Activated CD4-positive, alpha-beta memory T cell treated with anti-CD3 and anti-CD28 coated beads for 36 hours (primary cell): ENCODE measurements around the gene ANKRD28. TPM values are rescaled to one million over a fixed set of nuclear protein-coding genes. Genes with fewer than 3 reads are reported as not detected.
"Not testable (repeated sequence)": the region's sequence is repeated elsewhere in the genome, so short reads cannot be mapped to it uniquely, and the experiment has no call there.

ENCODE experiments used
- CTCF ChIA-PET: fragments of 350-600 bp; sonication (Branson Sonifier 250); formaldehyde crosslinking; loops from one replicate; lab custom pipeline; 2021; ENCODE audit warnings: antibody characterized with exemption, inconsistent platforms; lab: Charles Lee
- POLR2A ChIA-PET: fragments of 350-600 bp; sonication (Branson Sonifier 250); formaldehyde crosslinking; loops from one replicate; lab custom pipeline; 2021; ENCODE audit warnings: antibody characterized with exemption; lab: Charles Lee
- DNase-seq: peaks from one replicate; pipeline ENCODE4 v3.0.0-alpha.2; 2020
- H3K27ac Mint-ChIP-seq: one replicate; pipeline ENCODE4 v1.8.0; 2021; ENCODE audit warnings: mixed read lengths
- H3K27me3 Mint-ChIP-seq: one replicate; pipeline ENCODE4 v1.8.0; 2021; ENCODE audit warnings: mixed read lengths
- H3K36me3 Mint-ChIP-seq: one replicate; pipeline ENCODE4 v1.8.0; 2021; ENCODE audit warnings: mixed read lengths
- H3K4me1 Mint-ChIP-seq: one replicate; pipeline ENCODE4 v1.8.0; 2021; ENCODE audit warnings: low read depth, mixed read lengths
- H3K4me3 Mint-ChIP-seq: one replicate; pipeline ENCODE4 v1.8.0; 2021; ENCODE audit warnings: mild to moderate bottlenecking, mixed read lengths
- H3K9me3 Mint-ChIP-seq: one replicate; pipeline ENCODE4 v1.8.0; 2021; ENCODE audit warnings: mixed read lengths
- intact Hi-C: fragments of 100-400 bp; cut with micrococcal nuclease; formaldehyde crosslinking; loops from one replicate; pipeline ENCODE4 v1.15.1; 2023
- total RNA-seq, 2 experiments: library from RNA; stranded (reverse); gene quantifications; one replicate each; pipeline ENCODE4 v1.2.3, GENCODE V29; 2021

ANKRD28 gene
- total RNA-seq, result 10 to 100 TPM; 31.4 to 34.8 TPM

GRCh38 chr3:15797642-15798303 lies at the start of gene ANKRD28:
ANKRD28 (minus strand) TSS chr3:15797979; CDS start chr3:15796521, 1,458 bp downstream.
- H3K4me3 Mint-ChIP-seq, result peak within 1 kb of the TSS; percentile 62
- H3K27ac Mint-ChIP-seq, result peak within 1 kb of the TSS; percentile 91
- intact Hi-C loops, result loop anchor here (1.0 kb wide), 4 partner anchors 22 to 167 kb away; no protein-coding TSS in a partner anchor
- H3K4me1 Mint-ChIP-seq, result peaks cover 76% of the 10 kb centered on the region
- no peaks in the 10 kb centered on the region for H3K27me3 Mint-ChIP-seq
- CTCF ChIA-PET, result interaction anchor here (1.0 to 1.9 kb wide), 3 partner anchors 8 to 29 kb away, joined by 3 to 8 read pairs (median 6); no protein-coding TSS in a partner anchor
- no peak for DNase-seq
- POLR2A ChIA-PET, result interaction anchor here (1.0 to 1.7 kb wide), 6 partner anchors 8 to 161 kb away, joined by 3 to 8 read pairs (median 4); no protein-coding TSS in a partner anchor
- H3K36me3 Mint-ChIP-seq, result no peaks in the 10 kb centered on the region
- no peaks in the 10 kb centered on the region for H3K9me3 Mint-ChIP-seq

- POLR2A ChIA-PET, result no interaction called here
- no peak for DNase-seq
Measured at GRCh38 chr3:15847239-15847638, 49.5 kb upstream of the ANKRD28 start.

DNA sequence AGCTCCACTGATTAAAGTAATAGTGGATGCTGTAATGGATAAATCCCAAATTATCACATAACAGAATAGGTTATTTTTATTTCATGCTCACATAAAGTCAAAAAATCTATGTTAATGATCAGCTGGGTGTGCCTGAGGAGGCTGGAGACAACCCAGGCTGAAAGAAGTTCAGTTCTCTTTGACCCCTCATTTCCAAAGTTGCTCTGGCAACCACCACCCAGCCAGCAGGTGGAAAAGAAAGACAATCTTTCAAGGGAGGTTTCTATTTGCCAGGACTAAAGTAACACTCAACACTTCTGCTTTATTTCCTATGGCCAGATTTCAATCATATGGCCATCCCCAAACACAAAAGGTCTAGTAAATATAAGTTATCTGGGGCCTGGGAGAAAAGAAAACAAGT lies 48.8 kb upstream of the ANKRD28 start:
- Mint-ChIP-seq H3K9me3 (peaks cover 3% of the 10 kb centered on the region), H3K27me3 (no peaks in the 10 kb centered on the region), H3K4me3 (no peak overlapping the region), H3K36me3 (peaks cover 20% of the 10 kb centered on the region), H3K4me1 (peaks cover 47% of the 10 kb centered on the region), H3K27ac (no peak overlapping the region)
- no peak for DNase-seq
- intact Hi-C loops, result no loop called here
- ChIA-PET CTCF (interaction anchor here (1.2 kb wide), 1 partner anchor 30 kb away, joined by 3 read pairs; no protein-coding TSS in a partner anchor), POLR2A (interaction anchor here (1.5 kb wide), 1 partner anchor 17 kb away, joined by 3 read pairs; no protein-coding TSS in a partner anchor)

More at GRCh38 chr3:15847239-15847638, 49.5 kb upstream of the ANKRD28 start:
- H3K4me1 Mint-ChIP-seq, result peaks cover 47% of the 10 kb centered on the region
- no peak overlapping the region for H3K4me3 Mint-ChIP-seq
- H3K36me3 Mint-ChIP-seq, result peaks cover 22% of the 10 kb centered on the region
- no peak overlapping the region for H3K27ac Mint-ChIP-seq
- intact Hi-C loops, result no loop called here
- peaks cover 3% of the 10 kb centered on the region for H3K9me3 Mint-ChIP-seq
- no peaks in the 10 kb centered on the region for H3K27me3 Mint-ChIP-seq
- CTCF ChIA-PET, result no interaction called here

DNA sequence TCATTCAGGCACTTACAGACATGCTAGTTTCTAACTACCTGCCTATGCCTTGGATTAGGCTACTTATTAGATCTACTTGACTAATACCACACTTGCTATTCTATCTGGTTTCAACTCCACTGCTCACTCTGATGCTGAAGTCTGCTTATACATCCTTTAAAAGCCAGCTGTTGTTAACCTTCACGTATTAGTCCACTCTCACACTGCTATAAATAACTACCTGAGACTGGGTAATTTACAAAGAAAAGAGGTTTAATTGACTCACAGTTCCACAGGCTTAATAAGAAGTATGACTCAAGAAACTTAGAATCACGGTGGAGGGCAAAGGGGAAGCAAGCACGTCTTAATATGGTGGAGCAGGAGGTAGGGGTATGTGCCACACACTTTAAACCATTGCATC lies 47.7 kb upstream of the ANKRD28 start:
- POLR2A ChIA-PET, result interaction anchor here (0.9 to 1.5 kb wide), 2 partner anchors 13 to 18 kb away, joined by 3 read pairs; no protein-coding TSS in a partner anchor
- CTCF ChIA-PET, result no interaction called here
- H3K27ac Mint-ChIP-seq, result peak overlapping the region; percentile 34
- H3K36me3 Mint-ChIP-seq, result peaks cover 19% of the 10 kb centered on the region
- peaks cover 14% of the 10 kb centered on the region for H3K9me3 Mint-ChIP-seq
- DNase-seq, result no peak
- H3K4me3 Mint-ChIP-seq, result no peak overlapping the region
- peaks cover 45% of the 10 kb centered on the region for H3K4me1 Mint-ChIP-seq
- H3K27me3 Mint-ChIP-seq, result no peaks in the 10 kb centered on the region
- intact Hi-C loops, result no loop called here

- peaks cover 45% of the 10 kb centered on the region for H3K4me1 Mint-ChIP-seq
- ChIA-PET POLR2A (interaction anchor here (0.9 kb wide), 1 partner anchor 14 kb away, joined by 3 read pairs; no protein-coding TSS in a partner anchor), CTCF (no interaction called here)
- H3K9me3 Mint-ChIP-seq, result peaks cover 20% of the 10 kb centered on the region
- H3K27me3 Mint-ChIP-seq, result no peaks in the 10 kb centered on the region
- H3K36me3 Mint-ChIP-seq, result peaks cover 25% of the 10 kb centered on the region
- no peak for DNase-seq
- peak overlapping the region; percentile 25 for H3K27ac Mint-ChIP-seq
- H3K4me3 Mint-ChIP-seq, result no peak overlapping the region
- intact Hi-C loops, result no loop called here
Measured at GRCh38 chr3:15844889-15845288, 47.1 kb upstream of the ANKRD28 start.

DNA sequence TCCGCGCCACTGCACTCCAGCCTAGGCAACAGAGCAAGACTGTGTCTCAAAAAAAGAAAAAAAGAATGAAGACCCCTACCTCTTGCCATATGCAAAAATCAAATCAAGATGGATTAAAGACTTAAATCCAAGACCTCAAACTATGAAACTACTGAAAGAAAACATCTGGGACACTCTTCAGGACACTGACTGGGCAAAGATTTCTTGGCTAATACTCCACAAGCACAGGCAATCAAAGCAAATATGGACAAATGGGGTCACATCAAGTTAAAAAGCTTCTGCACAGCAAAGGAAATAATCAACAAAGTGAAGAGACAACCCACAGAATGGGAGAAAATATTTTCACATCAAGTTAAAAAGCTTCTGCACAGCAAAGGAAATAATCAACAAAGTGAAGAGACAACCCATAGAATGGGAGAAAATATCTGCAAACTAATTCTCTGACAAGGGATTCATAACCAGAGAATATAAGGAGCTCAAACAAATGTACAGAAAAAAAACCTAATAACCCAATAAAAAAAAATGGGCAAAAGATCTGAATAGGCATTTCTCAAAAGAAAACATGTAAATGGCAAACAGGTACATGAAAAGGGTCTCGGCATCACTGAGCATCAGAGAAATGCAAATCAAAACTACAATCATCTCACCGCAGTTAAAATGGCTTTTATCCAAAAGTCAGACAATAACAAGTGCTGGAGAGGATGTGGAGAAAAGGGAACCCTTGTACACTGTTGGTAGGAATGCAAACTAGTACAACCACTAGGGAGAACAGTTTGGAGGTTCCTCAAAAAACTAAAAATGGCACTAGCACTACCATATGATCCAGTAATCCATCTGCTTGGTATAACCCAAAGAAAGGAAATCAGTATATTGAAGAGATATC lies 43.6 kb upstream of the ANKRD28 start:
- DNase-seq, H3K4me3 Mint-ChIP-seq, H3K27me3 Mint-ChIP-seq, intact Hi-C loops, POLR2A ChIA-PET, H3K27ac Mint-ChIP-seq: not testable (repeated sequence)
- Mint-ChIP-seq H3K36me3 (peaks cover 30% of the 10 kb centered on the region), H3K9me3 (peaks cover 27% of the 10 kb centered on the region), H3K4me1 (peaks cover 37% of the 10 kb centered on the region)
- CTCF ChIA-PET, result interaction anchor here (0.6 kb wide), 1 partner anchor 406 kb away, joined by 3 read pairs; no protein-coding TSS in a partner anchor

DNA sequence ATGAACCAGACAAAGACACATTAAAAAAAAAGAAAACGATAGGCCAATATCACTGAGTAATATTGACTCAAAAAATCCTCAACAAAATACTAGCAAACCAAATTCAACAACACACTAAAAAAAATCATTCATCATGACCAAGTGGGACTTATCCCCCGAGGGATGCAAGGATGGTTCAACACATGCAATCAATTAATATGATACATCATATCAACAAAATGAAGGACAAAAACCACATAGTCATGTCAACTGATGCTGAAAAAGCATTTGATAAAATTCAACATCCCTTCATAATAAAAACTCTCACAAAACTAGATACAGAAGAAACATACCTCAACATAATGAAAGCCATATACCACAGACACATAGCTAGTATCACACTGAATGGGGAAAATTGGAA lies 41.8 kb upstream of the ANKRD28 start:
- H3K36me3 Mint-ChIP-seq, result peaks cover 22% of the 10 kb centered on the region
- POLR2A ChIA-PET, result interaction anchor here (0.6 kb wide), 1 partner anchor 59 kb away, joined by 3 read pairs; no protein-coding TSS in a partner anchor

GRCh38 chr3:15831927-15832326 lies 34.1 kb upstream of the ANKRD28 start:
- Mint-ChIP-seq H3K36me3 (no peaks in the 10 kb centered on the region), H3K27ac (no peak overlapping the region), H3K4me1 (peaks cover 15% of the 10 kb centered on the region), H3K4me3 (no peak overlapping the region), H3K27me3 (no peaks in the 10 kb centered on the region), H3K9me3 (no peaks in the 10 kb centered on the region)
- intact Hi-C loops, result no loop called here
- CTCF ChIA-PET, result no interaction called here
- DNase-seq, result no peak
- POLR2A ChIA-PET, result no interaction called here

More for the DNA sequence above, 41.8 kb upstream of the ANKRD28 start:
- intact Hi-C loops, result no loop called here
- Mint-ChIP-seq H3K27ac (no peak overlapping the region), H3K4me3 (no peak overlapping the region), H3K9me3 (peaks cover 27% of the 10 kb centered on the region), H3K4me1 (peaks cover 24% of the 10 kb centered on the region), H3K27me3 (no peaks in the 10 kb centered on the region)
- CTCF ChIA-PET, result no interaction called here
- DNase-seq, result no peak

DNA sequence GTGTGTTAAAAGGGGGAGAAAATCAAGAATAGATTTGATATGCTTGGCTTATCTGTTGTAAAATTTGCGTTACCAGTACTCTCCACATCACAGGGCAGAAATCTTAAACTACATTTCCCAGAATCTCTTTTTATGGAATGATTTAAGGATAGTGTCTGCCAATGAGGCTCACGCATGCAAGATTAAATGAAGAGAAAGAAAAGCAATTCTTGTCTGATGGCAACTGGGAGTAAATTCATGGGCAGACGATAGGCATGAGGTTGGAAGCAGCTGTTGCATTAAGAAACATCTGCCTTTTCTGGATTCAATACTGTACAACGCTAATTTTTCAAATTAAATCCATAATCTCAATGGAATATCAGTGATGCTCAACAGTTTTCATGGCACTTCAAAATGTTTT lies 27.2 kb upstream of the ANKRD28 start:
- Mint-ChIP-seq H3K9me3 (no peaks in the 10 kb centered on the region), H3K36me3 (no peaks in the 10 kb centered on the region), H3K27ac (no peak overlapping the region), H3K4me3 (no peak overlapping the region), H3K27me3 (no peaks in the 10 kb centered on the region), H3K4me1 (peaks cover 40% of the 10 kb centered on the region)
- no peak for DNase-seq
- ChIA-PET CTCF (no interaction called here), POLR2A (no interaction called here)
- intact Hi-C loops, result no loop called here

- no peaks in the 10 kb centered on the region for H3K27me3 Mint-ChIP-seq
- no peak for DNase-seq
- H3K27ac Mint-ChIP-seq, result no peak overlapping the region
- H3K4me1 Mint-ChIP-seq, result peaks cover 56% of the 10 kb centered on the region
- intact Hi-C loops, result no loop called here
- POLR2A ChIA-PET, result no interaction called here
- H3K9me3 Mint-ChIP-seq, result no peaks in the 10 kb centered on the region
- CTCF ChIA-PET, result no interaction called here
- H3K36me3 Mint-ChIP-seq, result no peaks in the 10 kb centered on the region
- no peak overlapping the region for H3K4me3 Mint-ChIP-seq
Measured at GRCh38 chr3:15823092-15823491, 25.3 kb upstream of the ANKRD28 start.

DNA sequence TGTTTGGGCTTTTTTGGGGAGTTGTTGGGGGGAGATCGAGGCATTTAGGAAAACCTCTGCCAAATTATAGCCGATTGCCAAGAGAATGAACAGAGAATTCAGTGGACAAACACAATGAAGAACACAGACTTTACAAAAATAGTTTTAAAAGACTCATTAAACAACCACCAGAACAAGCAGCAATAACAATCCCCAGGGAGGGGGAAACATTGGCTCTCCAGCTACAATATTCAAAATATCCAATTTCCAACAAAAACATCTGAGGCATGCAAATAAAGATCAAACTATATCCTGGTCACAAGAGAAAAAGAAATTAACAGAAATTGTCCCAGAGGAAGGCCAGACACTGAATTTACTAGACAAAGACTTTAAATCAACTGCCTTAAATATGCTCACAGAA lies 24.5 kb upstream of the ANKRD28 start:
- no peak overlapping the region for H3K27ac Mint-ChIP-seq
- CTCF ChIA-PET, result interaction anchor here (0.7 to 1.2 kb wide), 3 partner anchors 10 to 356 kb away, joined by 3 to 4 read pairs (median 3); no protein-coding TSS in a partner anchor
- POLR2A ChIA-PET, result no interaction called here
- peaks cover 58% of the 10 kb centered on the region for H3K4me1 Mint-ChIP-seq
- no peaks in the 10 kb centered on the region for H3K9me3 Mint-ChIP-seq
- no peak overlapping the region for H3K4me3 Mint-ChIP-seq
- intact Hi-C loops, result no loop called here
- no peak for DNase-seq
- no peaks in the 10 kb centered on the region for H3K36me3 Mint-ChIP-seq
- no peaks in the 10 kb centered on the region for H3K27me3 Mint-ChIP-seq

- intact Hi-C loops, result no loop called here
- POLR2A ChIA-PET, result no interaction called here
- CTCF ChIA-PET, result interaction anchor here (0.7 kb wide), 1 partner anchor 1170 kb away, joined by 3 read pairs; no protein-coding TSS in a partner anchor
Measured at GRCh38 chr3:15820911-15821310, 23.1 kb upstream of the ANKRD28 start.

More at GRCh38 chr3:15820911-15821310, 23.1 kb upstream of the ANKRD28 start:
- no peaks in the 10 kb centered on the region for H3K36me3 Mint-ChIP-seq
- H3K27me3 Mint-ChIP-seq, result no peaks in the 10 kb centered on the region
- H3K4me3 Mint-ChIP-seq, result no peak overlapping the region
- H3K27ac Mint-ChIP-seq, result no peak overlapping the region
- H3K9me3 Mint-ChIP-seq, result no peaks in the 10 kb centered on the region
- DNase-seq, result no peak
- peaks cover 62% of the 10 kb centered on the region for H3K4me1 Mint-ChIP-seq
